Stimulated activated CD8-positive, alpha-beta memory T cell treated with anti-CD3 and anti-CD28 coated beads, Interleukin-7, amount 100 ng/mL, for 24 hours (primary cell): ENCODE measurements around the gene JPT2.

Source experiments
- DNase-seq: peaks from one replicate; pipeline ENCODE4 v3.0.0-alpha.2; 2020; ENCODE audit warnings: low read depth

JPT2 gene

DNA sequence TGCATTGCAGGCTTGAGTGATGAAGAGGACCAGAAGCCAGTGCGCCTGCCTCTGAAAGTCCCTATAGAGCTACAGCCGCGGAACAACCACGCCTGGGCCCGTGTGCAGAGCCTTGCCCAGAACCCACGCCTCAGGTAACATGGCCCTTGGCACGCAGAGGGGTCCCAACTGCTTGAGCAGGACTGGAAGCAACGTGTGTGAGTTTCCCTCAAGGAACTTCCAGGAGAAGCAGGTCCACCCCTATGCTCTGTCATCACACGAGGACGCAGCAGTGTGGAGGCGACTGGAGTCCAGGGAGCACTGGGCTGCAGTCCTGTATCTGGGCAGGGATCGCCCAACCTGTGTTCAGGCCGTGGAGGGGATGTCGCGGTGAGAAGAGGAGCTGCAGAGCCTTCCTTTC, 25.1 kb upstream of the JPT2 start:
- no peak for DNase-seq

DNA sequence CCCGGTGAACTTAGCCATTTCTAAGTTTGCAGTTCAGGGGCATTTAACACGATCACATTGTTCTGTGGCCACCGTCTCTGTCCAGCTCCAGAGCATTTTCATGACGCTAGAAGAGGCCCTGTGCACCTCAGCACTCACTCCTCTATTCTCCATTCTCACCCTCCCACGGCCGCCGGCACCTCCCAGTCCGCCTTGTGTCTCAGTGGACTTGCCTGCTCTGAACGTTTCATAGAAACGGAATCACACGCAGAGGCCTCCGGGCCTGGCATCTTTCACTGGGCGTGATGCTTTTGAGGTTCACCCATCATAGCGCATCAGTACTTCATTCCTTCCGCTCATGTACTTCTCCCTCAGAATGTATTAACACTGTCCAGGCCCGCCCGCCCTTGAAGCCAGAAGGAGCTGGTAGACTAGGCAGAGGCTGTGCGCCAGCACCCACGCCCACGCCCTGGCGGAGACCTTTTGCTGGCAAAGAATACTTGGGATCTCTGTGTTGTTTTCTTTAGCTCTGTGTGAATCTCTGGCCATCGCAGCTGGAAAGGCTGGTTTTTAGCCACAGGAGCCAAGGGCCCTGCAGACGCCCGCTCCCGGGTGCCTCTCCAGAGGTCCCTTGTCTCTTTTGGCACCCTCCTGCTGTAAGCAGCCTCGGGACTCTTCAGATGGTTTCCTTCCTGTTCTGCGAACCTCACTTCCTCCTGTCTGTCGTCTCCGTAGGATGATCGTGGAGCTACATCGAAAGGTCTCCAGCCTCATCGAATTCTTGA, 23.4 kb upstream of the JPT2 start:
- DNase-seq: no peak

DNA sequence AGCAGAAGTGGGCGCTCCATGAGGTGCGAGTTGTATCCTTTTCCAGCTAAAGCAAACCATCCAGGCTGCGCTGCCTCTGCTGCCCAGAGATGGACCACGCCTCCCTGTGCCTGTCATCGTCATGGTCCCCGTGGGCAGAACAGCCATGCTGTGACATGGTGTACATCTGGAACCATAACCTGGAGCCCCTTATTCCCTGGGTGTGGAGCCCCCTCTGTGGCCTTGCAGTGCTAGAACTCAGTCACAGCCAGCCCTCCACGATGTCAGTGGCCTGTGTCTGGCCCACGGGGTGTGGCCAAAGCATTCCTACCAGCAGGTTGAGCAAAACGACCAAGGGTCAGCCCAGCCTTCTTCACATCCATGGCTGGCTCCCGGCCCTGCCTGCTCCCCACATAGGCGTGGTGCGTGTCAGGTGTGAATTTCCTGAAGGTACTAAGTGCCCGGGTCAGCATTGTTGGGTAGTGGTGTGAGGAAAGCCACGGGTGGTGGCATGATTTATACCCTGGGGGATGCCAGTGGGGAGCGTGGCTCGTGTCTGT, 22.7 kb upstream of the JPT2 start:
- DNase-seq: no peak

DNA sequence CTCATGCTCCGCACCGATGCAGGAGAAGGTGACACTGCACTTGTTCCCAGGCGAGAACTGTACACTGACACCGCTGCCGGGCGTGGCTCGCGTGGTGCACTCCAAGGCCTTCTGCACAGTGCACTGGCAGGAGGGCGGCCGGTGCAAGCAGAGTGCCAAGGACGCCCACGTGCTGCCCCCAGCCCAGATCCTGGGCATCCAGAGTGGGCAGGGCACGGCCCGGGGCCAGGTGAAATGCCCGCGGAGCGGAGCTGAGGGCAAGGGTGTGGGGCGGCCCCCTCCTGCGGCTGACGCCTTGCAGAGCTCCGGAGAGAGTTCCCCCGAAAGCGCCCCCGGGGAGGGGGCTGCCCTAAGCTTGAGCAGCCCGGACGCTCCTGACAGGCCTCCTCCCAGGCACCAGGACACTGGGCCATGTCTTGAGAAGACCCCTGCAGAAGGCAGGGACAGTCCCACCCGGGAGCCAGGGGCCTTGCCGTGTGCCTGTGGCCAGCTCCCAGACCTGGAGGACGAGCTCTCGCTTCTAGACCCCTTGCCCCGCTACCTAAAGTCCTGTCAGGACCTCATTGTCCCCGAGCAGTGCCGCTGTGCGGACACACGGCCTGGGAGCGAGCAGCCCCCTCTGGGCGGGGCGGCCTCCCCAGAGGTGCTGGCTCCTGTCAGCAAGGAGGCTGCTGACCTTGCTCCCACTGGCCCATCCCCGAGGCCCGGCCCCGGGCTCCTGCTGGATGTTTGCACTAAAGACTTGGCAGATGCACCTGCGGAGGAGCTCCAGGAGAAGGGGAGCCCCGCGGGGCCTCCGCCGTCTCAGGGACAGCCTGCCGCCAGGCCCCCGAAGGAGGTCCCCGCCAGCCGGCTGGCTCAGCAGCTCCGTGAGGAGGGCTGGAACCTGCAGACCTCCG, 21.9 kb upstream of the JPT2 start:
- DNase-seq: no peak

DNA sequence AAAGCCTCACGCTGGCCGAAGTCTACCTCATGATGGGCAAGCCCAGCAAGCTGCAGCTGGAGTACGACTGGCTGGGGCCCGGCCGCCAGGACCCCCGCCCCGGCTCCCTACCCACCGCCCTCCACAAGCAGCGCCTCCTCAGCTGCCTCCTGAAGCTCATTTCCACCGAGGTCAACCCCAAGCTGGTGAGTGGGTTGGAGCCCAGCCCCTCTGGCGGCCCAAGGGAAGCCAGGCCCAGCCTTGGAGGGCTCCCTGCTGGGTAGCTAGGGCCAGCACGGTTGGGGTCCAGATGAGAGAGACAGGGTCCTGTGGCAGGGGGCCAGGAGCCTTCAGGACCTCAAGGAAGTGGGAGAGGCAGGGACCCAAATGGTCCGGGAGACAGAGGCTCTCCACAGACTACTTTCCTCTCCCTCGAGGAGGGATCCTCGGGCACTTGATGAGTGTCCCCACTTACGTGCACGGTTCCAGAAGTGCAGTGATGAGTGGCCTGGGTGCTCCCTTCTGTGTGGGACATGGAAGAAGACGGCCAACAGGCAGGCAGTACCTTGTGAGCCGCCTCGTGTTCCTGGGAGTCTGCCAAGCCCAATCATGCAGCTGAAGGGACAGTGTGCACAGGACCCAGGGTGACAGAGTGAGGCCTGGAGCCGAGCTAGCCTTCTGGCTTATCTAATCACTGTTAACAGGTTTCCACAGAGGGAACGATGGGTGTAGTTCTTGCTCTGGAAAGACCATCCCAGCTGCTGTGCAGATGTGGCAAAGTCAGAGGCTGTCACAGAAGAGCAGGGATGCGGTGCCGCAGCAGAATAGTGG, 21.1 kb upstream of the JPT2 start:
- DNase-seq: no peak

DNA sequence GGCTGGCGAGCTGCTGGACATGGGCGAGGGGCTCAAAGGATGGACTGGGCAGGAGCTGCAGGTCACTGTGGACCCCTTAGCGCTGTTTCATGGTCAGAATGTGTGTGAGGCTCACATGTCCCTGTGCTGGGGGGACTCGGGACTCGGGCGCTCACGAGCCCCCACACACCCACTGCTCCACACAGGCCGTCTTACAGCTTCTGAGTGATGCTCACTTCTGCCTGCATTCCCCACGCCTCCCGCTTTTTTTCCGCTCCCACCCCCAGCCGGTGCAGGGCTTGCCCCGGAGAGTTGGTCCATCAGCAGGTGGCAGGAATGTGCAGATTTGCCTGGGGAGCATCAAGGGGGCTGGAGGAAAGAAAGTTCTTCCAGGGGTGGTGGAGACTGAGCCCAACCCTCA, 20.2 kb upstream of the JPT2 start:
- DNase-seq: no peak

GRCh38 chr16:1659031-1659430, 19.0 kb upstream of the JPT2 start:
- no peak for DNase-seq

DNA sequence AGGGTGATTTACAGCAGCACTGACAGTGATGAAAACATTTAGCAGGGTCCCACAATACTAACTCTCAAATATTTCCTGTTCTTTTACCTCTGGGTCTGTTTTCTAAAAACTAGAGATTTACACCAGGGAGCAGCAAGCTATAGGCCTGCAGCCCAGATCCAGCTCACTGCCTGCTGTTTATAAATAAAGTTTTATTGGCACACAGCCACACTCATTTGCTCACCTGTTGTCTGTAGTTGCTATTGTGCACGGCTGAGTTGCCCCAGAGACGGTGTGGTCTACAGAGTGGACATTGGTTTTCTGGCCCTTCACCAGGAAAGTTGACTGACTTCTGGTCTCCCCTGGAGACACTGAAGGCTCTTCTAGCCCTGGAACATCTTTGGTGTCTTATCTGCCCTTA, 16.3 kb upstream of the JPT2 start:
- no peak for DNase-seq

DNA sequence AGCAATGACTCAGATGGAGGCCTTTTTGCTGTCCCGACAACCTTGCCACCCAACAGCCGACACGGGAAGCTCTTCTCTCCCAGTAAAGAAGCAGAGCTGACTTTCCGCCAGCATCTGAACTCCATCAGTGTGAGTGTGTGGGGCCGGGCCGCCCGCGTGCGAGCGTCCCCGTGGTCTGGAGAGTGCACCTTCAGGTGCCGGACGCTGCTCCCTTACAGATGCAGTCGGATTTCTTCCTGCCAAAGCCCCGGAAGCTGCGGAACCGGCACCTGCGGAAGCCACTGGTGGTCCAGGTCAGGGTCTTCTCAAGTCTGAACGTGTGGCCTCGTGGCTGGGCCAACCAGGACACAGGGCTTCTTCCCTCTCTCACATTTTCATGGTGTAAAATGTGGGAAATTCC, 15.5 kb upstream of the JPT2 start:
- DNase-seq: no peak

DNA sequence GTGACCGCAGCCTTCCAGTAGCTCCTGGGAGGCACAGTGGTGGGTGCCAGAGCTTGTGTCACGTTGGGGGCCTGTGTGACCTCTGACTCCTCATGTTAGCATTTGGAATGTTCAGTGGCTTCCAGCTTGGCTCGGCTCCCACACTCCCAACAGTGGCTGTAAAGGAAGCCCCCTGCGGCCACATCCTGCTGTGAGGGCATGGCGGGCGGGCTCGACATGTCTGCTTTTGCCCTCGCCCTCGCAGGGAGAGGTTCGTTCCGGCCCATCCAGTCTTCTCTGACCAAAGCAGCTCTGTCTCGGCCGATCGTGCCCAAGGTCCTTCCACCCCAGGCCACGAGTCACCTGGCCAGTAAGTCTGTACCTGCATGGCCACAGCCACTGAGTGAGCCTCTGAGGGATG, 12.2 kb upstream of the JPT2 start:
- no peak for DNase-seq

- no peak for DNase-seq
Observed at GRCh38 chr16:1666316-1666715, 11.8 kb upstream of the JPT2 start.

- no peak for DNase-seq
Observed at GRCh38 chr16:1667271-1667670, 10.8 kb upstream of the JPT2 start.

DNA sequence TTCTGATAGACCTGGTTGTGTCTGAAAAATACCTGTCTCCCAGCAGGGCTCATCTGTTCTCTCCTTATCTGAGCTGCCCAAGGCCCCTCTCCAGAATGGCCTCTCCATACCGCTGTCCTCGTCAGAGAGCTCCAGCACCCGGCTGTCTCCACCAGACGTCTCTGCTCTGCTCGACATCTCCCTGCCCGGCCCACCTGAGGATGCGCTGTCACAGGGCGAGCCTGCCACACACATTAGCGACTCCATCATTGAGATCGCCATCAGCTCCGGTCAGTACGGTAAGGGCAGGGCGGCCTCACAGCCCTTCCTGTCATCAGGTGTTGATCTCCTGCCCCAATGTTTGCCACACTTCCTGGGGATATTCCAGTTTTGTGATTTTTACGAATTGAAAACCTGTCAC, 10.2 kb upstream of the JPT2 start:
- DNase-seq: no peak

- no peak for DNase-seq
Observed at GRCh38 chr16:1668612-1669319, 9.3 kb upstream of the JPT2 start.

GRCh38 chr16:1669698-1670097, 8.4 kb upstream of the JPT2 start:
- no peak for DNase-seq

- DNase-seq: no peak
Observed at GRCh38 chr16:1670371-1670770, 7.7 kb upstream of the JPT2 start.

GRCh38 chr16:1670866-1671265, 7.2 kb upstream of the JPT2 start:
- no peak for DNase-seq

- no peak for DNase-seq
Observed at GRCh38 chr16:1673424-1674151, 4.5 kb upstream of the JPT2 start.

DNA sequence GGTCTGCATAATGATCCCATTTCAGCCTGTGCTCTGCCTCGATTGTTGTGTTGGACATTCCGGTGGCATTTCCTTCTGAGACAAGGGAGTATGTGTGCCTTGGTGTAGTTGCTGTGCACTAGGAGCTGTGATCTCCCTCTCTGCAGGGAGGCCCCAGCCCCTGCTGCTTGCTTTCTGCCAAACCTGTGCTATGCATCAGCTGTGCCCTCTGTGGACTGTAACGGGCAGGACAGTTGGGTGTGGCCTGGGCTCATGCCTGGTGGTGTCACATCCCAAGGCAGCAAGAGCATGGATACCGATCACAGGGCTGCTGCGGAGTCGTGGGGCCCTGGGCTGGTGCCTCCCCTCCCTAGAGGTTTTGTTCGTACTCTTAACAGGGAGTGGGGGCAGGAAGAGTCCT, 3.8 kb upstream of the JPT2 start:
- DNase-seq: no peak

DNA sequence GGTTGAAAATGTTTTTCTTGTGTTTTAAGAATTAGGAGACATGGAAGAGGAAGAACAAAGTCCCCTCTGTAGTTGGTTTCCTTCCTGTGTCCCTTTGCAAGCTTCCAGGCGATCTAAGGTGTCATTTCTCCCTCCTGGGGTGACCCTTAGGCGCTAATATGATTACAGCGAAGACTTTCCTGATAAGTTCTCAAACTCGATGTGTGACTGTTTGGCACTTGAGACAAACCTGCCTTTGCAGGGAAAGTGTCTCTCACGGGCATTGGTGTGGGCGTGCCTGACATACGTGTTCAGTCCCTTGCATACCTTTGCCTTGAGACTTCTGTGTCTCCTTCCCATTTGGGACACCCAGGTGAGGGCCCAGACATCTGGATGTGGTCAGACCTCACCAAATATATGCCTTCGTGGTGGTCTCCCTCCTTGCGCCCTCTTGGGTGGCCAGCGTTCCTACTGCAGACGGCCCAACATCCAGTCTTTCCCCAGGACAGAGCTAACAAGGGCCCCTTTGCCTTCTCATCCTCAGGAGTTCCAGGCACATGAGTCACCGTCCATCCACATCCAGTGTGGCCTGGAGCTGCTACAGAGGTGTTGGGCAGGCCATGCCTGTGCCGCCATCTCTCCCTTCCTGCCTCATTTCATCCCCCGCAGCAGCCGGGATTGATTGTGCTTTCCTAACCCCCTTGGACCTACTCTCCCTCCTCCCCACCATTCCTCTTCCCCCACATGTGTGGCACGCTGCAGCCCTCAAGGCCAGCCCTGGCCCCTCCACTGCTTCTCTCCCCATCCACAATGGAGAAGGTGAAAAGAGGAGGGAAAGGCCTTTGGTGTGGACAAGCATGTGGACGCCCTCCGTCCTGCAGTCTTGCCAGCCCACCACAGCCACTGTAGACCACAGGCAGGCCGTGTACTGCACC, 3.1 kb upstream of the JPT2 start:
- DNase-seq: no peak
